Right atrium auricular region (tissue), 2 donors: Measurements from ENCODE around the gene MTFP1. TPM values are rescaled to one million over a fixed set of nuclear protein-coding genes. Genes with fewer than 3 reads are reported as not detected.

ENCODE experiments used
- DNase-seq: peaks from one replicate; pipeline ENCODE4 v3.0.0-alpha.2; 2019; ENCODE audit warnings: low spot score
- H3K27ac ChIP-seq, 2 donors: fragments of 200-600 bp; sonication (generic); 1 replicate in 1 of 2; 2 replicates in 1 of 2; pipeline ENCODE4 v1.5.1; 2016 to 2019
- H3K27me3 ChIP-seq, 2 donors: fragments of 200-600 bp; sonication (generic); one replicate each; pipeline versions ENCODE4 v1.5.1 to v1.6.0; 2017 to 2019
- H3K36me3 ChIP-seq: fragments of 200-600 bp; sonication (generic); one replicate; pipeline ENCODE4 v1.5.1; 2016
- H3K4me1 ChIP-seq, 2 donors: fragments of 200-600 bp; sonication (generic); one replicate each; pipeline versions ENCODE4 v1.5.1 to v1.6.0; 2017 to 2019
- H3K4me3 ChIP-seq, 2 donors: fragments of 200-600 bp; sonication (generic); 1 replicate in 1 of 2; 2 replicates in 1 of 2; pipeline ENCODE4 v1.5.1; 2017 to 2019; ENCODE audit warnings: mild to moderate bottlenecking in 1 of 2, moderate library complexity in 1 of 2
- H3K9me3 ChIP-seq, 2 donors: fragments of 200-600 bp; sonication (generic); one replicate each; pipeline ENCODE4 v1.5.1; 2019
- total RNA-seq, 2 donors: library from RNA; depleted of rRNA; stranded (reverse); fragments of >200 nt; gene quantifications; one replicate each; pipeline ENCODE4 v1.1.0, GENCODE V29; 2016
- TF ChIP-seq, protein P1 (sequence below), 2 donors: fragments of 200-600 bp; sonication (generic); IDR thresholded peaks; one replicate each; pipeline ENCODE4 v1.5.1; 2019; ENCODE audit warnings: antibody characterized with exemption in 2 of 2

Gene MTFP1
- total RNA-seq, 2 donors from 2014 or later: 18.4 to 38.8 TPM

DNA sequence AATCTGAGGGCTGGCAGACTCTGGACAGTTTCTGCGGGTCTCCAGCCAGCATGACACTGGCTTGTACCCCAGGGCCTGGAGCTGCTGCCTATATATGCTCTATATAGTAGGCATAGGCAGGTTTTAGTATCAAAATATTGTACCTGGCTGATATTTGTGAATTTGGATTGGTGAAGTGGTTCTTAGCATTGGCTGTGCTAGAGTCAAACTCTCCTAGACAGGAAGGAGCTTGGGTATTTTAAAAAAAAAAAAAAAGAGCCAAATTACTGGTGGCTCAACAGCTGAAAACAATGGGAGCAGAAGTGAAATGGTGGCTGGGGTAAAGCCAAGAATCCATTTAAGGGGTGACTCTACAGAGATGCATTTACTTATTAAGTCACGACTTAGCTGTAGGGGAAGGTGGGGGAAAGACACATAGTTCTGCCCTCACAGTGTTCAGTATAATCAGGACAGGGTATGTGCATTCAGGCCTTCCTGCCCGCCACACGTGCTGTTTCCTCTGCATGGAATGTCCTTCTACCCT lies 11.0 kb upstream of the MTFP1 start:
- no peak overlapping the region for H3K27ac ChIP-seq
- DNase-seq: no peak
- no peak overlapping the region for H3K4me3 ChIP-seq
- H3K9me3 ChIP-seq: no peaks in the 10 kb centered on the region
- no peaks in the 10 kb centered on the region for H3K27me3 ChIP-seq
- no peaks in the 10 kb centered on the region for H3K4me1 ChIP-seq
- H3K36me3 ChIP-seq: peaks cover 32% of the 10 kb centered on the region
- TF ChIP-seq, protein P1, sequence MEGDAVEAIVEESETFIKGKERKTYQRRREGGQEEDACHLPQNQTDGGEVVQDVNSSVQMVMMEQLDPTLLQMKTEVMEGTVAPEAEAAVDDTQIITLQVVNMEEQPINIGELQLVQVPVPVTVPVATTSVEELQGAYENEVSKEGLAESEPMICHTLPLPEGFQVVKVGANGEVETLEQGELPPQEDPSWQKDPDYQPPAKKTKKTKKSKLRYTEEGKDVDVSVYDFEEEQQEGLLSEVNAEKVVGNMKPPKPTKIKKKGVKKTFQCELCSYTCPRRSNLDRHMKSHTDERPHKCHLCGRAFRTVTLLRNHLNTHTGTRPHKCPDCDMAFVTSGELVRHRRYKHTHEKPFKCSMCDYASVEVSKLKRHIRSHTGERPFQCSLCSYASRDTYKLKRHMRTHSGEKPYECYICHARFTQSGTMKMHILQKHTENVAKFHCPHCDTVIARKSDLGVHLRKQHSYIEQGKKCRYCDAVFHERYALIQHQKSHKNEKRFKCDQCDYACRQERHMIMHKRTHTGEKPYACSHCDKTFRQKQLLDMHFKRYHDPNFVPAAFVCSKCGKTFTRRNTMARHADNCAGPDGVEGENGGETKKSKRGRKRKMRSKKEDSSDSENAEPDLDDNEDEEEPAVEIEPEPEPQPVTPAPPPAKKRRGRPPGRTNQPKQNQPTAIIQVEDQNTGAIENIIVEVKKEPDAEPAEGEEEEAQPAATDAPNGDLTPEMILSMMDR (IDR thresholded peaks at IDR 0.05): no peak

DNA sequence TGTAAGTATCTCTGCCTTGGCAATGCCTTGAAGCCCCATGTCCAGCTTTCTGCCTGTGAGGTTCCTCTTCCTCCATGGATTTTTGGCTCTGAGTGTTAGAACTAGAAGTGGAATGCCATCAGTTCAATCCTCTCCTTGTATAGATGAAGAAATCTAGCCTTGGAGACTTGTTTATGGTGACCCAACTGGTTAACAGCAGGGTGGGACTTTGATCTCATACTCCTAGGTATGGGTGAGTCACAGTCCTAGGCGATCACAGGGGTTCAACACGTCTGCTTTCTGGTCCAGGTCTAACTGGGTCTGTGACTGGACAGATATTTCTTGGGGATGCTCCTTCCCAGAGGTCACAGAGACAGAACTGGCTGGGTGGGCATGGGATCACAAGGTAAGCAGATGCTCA lies 9.2 kb upstream of the MTFP1 start:
- no peaks in the 10 kb centered on the region for H3K27me3 ChIP-seq
- TF ChIP-seq, protein P1 (IDR thresholded peaks at IDR 0.05): no peak
- peaks cover 26% of the 10 kb centered on the region for H3K36me3 ChIP-seq
- no peak overlapping the region for H3K4me3 ChIP-seq
- DNase-seq: no peak
- no peaks in the 10 kb centered on the region for H3K9me3 ChIP-seq
- peaks cover 0 to 2% of the 10 kb centered on the region in 2 donors for H3K4me1 ChIP-seq
- H3K27ac ChIP-seq: no peak overlapping the region

- peaks cover 26% of the 10 kb centered on the region for H3K36me3 ChIP-seq
- H3K27ac ChIP-seq: no peak overlapping the region
- no peaks in the 10 kb centered on the region for H3K9me3 ChIP-seq
- no peak overlapping the region for H3K4me3 ChIP-seq
- TF ChIP-seq, protein P1 (IDR thresholded peaks at IDR 0.05): no peak
- H3K4me1 ChIP-seq: peaks cover 0 to 6% of the 10 kb centered on the region in 2 donors
- no peak for DNase-seq
- no peaks in the 10 kb centered on the region for H3K27me3 ChIP-seq
These were observed 8.7 kb upstream of the MTFP1 start for GRCh38 chr22:30416837-30417236.

DNA sequence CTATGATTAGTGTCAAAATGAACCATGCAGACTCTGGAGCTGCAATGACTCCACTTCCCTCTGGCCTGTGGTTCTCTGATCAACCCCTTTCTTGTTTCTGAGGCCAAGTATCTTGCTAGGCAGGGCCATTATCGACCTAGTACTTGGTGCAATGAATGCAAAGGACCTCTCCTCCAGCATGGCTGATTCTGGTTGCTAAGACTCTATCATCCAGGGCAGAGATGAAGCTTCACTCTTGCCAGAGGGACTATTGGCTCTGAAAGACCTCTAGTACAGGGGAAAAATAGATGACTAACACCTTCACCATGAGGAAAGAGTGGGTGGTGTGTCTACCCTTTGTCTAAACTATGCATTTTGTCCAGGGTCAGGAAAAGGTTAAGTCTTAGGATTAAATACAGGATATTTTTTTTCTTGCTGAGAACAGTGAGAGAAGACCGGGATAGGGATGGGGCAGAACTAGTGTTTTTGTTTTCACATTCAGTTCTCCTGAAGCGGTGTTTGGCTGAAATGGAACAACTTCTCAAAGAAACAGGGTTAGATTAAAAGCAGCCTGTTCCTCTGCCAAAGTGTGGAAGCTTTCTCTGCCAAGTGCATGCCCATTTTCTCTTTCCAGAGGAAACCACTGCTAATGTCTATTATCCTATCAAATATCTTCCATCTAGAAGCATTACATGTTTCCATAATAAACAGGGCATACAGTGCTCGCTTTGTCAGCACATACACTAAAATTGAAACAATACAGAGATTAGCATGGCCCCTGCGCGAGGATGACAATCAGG lies 5.0 kb upstream of the MTFP1 start:
- no peak for DNase-seq
- Histone ChIP-seq H3K27me3 (no peaks in the 10 kb centered on the region), H3K27ac (peak overlapping the region in 1 of 2 donors; percentile 92), H3K9me3 (no peaks in the 10 kb centered on the region), H3K4me3 (no peak overlapping the region), H3K36me3 (peaks cover 22% of the 10 kb centered on the region), H3K4me1 (peaks cover 0 to 37% of the 10 kb centered on the region in 2 donors)
- TF ChIP-seq, protein P1 (IDR thresholded peaks at IDR 0.05): no peak

- Histone ChIP-seq H3K9me3 (no peaks in the 10 kb centered on the region), H3K4me3 (peak overlapping the region in 1 of 2 donors; percentile 71), H3K27me3 (no peaks in the 10 kb centered on the region), H3K27ac (peak overlapping the region; percentile 92 to 98), H3K36me3 (peaks cover 9% of the 10 kb centered on the region), H3K4me1 (peaks cover 0 to 48% of the 10 kb centered on the region in 2 donors)
- TF ChIP-seq, protein P1 (IDR thresholded peaks at IDR 0.05): no peak
- no peak for DNase-seq
These were observed 3.7 kb upstream of the MTFP1 start for GRCh38 chr22:30421695-30422480.
